Occipital lobe (tissue), 2 donors: ENCODE data around the gene LNPEP. TPM values are rescaled to one million over a fixed set of nuclear protein-coding genes. Genes with fewer than 3 reads are reported as not detected.

ENCODE experiments used
- DNase-seq: peaks from one replicate; lab custom pipeline; 2025; lab: John Stamatoyannopoulos, UW
- total RNA-seq: library from RNA; depleted of rRNA; stranded (reverse); fragments of >200 nt; gene quantifications from one replicate; pipeline ENCODE4 v1.2.3, GENCODE V29; 2014

Gene LNPEP
- total RNA-seq = 70.7 TPM

DNA sequence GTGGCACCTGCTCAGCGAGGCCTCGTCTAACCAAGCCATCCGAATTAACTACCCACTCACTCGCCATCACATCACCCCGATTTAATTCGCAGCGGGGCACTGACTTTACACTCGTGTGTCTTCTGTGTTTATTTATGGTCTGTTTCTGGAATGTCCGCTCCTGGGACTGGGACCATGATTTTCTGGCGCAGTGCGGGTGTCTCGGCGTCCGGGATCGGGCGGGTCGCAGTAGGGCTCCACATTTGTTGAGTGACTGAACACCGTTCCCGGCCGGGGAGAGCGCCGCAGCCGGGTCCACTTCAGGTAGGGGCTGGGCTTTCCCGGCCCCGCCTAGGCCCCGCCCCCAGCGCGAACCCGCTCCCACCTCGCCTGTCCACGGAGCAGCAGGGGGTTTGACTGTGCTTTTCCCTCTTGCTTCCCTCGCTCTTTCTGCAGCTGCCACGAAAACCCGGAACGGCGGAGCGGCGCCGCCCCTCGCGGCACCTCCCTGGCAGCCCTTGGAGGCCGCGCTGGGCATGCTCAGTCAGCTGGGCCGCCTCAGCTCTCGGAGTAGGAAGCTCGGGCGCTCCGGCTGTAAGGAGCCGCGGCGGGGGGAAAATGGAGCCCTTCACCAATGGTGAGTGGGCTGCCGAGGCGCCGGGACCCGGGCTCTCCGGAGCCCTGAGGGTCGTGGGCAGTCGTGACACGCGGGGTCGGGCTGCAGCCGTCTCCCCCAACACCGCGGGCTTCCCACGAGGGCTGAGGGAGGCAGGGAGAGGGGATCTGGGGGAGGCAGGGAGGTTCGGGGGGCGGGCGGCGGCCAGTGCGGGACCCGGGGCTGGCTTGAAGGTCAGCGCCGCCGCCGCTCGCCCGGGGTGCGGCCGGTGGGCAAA is at the start of gene LNPEP:
LNPEP (plus strand) TSS at position 522 of the 872 bp plus-strand sequence; CDS start at position 598, 76 bp downstream.
- DNase-seq = peak; percentile 96

GRCh38 chr5:96893342-96893741 is 42.5 kb upstream of the LNPEP start:
- no peak for DNase-seq

- DNase-seq = no peak
These were observed 39.6 kb upstream of the LNPEP start for GRCh38 chr5:96896276-96896675.

DNA sequence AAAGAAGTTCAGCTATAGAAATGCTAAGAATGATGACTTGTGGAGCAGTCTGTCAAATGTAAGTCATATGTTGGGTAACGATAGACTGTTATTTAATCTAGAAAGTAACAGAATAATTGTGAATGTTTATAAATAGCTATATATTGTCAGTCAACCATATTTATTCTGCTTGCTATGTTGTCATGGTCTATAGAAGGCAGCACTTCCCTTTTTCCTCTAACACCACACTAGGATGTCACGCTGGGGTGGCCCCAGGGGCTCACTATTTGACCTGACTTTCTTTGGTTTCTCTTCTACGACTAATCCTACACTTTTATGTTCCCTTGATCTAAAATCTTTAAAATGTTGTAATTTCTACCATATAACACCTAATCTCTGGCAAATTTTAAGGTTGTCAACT is 39.1 kb upstream of the LNPEP start:
- no peak for DNase-seq

- DNase-seq = no peak
These were observed 34.5 kb upstream of the LNPEP start for GRCh38 chr5:96901384-96901783.

DNA sequence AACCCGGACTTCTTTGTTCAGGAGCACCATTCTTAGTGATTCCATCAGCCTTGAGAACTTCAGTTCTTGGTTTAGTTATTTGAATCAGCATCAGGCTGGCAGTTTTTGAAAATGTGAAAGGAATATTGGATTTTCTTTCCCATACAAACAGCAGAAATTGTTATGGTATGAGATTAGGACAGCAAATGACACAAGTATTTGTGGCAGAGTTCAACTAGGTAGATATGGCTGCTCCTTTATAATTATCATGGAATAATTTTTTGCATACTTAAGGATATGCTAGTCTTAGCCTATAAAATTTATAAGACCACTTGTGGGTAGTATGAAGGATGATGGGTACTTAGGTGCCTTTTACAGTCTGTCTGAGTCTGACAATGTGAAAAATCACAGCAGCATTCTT is 34.0 kb upstream of the LNPEP start:
- DNase-seq = no peak

DNA sequence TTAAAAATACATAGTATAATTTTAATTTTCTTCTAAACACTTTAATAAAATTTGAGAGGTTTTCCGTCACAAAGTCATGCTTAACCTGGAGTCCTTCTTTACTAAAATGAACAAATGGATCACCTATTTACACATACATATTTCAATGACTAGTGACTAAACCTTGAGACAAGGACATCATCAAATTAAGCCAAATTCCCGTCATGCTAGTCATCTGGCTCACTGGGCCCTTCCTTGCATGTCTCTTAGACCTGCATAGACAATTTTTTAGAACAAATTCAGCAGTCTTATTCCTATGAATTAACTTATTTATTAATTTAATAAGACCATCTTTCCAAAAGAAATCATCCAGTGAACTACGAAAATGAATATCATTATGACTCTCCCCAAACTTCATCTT is 33.0 kb upstream of the LNPEP start:
- DNase-seq = no peak

- DNase-seq = no peak
These were observed 32.6 kb upstream of the LNPEP start for GRCh38 chr5:96903300-96903699.

DNA sequence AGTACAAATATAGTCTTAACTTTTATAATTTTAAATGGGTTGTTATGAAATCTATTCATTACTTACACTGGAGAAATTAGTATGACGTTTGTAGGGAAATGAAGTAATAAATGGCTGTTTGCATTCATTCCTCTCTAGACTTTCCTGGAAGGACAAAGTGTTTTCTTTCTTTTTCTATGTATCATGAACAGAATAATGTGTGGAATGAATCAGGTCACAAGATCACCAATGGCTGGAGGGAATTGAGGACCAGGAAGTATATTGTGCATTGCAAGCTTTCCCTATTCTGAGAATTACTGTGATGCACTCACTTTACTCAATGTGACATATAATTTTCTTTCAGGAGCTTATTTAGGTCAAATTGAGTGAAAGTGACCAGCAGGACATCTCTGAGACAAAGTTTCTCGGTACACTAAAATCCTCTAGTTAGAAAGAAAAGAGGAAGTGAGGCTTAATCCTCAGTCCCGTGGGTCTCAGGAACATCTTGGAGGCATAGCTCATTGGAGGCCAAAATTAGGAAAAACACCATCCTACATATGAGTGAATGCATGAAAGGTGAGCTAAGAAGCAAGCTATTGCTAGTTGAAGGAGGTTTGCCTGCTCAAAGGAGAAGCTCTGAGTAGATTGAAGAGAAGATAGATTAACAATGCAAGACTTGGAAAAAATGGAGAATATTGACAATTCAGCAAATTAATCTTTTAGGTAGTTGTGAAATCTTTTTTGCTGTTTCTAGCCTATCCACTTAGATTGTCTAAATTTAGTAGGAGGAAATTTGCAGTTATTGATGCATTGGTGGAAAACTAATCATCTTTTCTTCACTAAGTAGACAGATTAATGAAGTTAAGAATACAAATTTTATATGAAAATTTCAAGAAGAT is 31.6 kb upstream of the LNPEP start:
- DNase-seq = no peak

- DNase-seq = no peak
These were observed 30.0 kb upstream of the LNPEP start for GRCh38 chr5:96905864-96906263.

- DNase-seq = no peak
These were observed 26.9 kb upstream of the LNPEP start for GRCh38 chr5:96909003-96909402.

DNA sequence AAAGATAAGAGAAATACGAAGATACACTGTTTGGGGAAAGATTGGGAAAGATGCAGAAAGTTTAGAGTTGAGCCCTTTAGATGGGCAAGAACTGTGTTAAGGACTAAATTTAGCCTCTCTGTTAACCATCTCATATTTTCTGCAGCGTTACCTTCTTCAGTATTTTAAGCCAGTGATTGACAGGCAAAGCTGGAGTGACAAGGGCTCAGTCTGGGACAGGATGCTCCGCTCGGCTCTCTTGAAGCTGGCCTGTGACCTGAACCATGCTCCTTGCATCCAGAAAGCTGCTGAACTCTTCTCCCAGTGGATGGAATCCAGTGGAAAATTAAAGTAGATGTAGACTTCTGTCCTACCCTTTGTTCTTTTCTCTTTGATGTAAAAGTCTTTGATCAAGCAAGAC is 26.4 kb upstream of the LNPEP start:
- DNase-seq = no peak

DNA sequence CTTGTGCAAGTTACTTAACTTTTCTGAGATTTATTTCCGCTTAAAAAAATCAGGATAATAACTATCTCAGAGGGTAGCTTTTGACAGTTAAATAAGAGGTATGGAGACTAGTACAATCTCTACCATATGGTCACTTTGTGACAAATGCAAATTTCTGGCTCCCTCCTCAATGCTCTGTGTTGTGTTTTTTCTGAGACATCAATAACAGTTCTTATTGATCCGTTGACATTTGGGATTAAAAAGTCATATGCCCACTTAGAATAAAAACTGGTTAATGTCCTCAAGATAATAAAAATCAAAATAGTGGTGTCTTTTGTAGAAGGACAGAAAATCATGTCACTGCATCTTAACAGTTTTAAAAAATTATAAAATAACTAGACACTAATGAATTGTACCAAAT is 24.7 kb upstream of the LNPEP start:
- DNase-seq = no peak

DNA sequence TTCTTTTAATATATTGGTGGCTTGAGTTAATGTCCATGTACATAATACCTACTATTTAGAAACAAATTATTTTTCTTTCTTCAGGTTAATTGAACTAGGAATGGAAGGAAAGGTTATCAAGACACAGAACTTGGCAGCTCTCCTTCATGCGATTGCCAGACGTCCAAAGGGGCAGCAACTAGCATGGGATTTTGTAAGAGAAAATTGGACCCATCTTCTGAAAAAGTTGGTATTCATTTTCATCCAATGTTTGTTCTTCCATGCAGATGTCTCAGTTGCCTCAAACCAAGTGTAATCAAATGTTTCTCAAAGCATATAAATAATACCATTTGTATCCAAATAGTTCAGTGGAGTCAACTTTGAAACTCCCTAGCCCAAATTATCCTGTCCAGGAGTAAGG is 22.6 kb upstream of the LNPEP start:
- DNase-seq = no peak

DNA sequence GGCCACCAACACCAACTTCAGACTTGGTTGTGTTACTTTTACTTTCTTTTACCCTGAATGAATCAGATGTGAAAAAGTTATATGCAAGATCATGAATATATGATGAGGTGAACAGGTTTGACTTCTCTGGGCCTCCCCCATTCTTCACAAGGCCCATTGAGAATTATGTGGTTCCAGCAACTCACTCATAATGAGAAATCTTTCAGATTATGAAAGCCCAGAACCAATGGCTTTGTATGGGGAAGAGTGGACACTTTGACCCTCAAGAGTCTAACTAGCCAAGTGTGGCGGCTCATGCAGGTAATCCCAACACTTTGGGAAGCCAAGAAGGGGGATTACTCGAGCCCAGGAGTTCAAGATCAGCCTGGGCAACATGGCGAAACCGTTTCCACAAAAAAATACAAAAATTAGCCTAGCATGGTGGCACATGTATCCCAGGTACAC is 16.1 kb upstream of the LNPEP start:
- DNase-seq = no peak

DNA sequence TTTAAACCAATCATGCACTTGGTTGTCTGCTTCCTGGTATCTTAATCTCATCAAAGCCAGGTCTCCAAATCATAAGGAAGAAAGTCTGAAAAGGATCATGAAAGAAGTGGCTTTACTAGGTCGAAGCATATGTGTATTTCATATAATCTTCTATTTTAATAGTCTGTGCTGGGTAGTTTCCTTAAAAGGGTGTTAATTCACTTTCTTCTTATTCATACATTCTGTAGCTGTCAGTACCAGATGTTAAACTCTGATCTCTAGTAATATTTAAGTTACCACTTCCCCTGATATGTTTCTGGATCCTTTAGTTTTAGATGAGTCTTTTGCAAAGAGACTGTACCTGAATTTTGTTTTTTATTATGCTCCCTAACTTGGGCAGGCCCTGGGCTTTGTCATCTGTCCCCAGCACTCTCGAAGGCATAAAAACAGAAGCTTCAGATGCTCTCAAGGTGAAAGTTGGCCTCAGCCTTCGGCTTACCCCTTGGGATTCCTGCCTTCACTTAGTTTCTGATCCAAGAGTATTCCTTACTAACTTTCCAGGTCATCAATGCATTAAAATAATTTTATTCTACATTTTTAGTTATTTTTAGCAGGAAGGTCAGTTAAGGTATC is 15.0 kb upstream of the LNPEP start:
- no peak for DNase-seq

GRCh38 chr5:96922499-96923244 is 13.2 kb upstream of the LNPEP start:
- DNase-seq = no peak

DNA sequence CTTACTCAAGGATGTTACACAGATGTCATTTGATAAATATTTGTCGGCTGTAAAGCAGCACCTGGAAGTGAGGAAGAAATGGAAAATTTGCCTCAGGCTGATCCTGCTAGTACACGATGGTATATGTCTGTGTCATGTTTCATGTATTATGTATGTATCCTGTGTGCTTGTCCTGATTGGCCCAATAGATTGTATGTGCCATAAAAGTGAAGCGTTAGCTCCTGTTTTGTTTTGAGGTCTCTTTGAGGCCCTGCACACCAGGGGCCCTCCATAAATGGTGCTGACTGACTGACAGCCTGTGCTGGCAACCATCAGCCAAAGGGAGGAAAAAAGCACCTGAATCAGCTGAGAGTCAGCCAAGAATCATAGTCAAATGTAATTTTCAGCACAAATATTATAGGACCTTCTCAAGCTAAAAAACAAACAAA is 11.8 kb upstream of the LNPEP start:
- no peak for DNase-seq

- no peak for DNase-seq
These were observed 9.6 kb upstream of the LNPEP start for GRCh38 chr5:96926276-96926675.

DNA sequence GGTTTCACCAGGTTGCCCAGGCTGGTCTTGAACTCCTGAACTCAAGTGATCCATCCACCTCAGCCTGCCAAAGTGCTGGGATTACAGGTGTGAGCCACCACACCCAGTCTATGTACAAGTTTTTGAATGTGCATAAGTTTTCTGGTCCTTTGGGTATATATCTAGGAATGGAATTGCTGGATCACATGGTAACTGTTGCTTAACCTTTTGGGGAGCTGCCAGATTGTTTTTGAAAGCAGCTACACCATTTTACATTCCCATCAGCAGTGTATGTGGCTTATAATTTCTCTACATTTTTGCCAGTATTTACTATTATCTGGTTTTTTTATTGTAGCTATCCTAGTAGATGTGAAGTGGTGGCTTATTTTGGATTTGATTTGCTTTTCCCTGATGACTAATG is 8.9 kb upstream of the LNPEP start:
- no peak for DNase-seq
